Nephron progenitor cell (in vitro differentiated cells): ENCODE results near the gene LIPA.
A peak's percentile ranks its signal among the peaks of the same experiment; 100 is the strongest.
"Not testable (repeated sequence)": the region's sequence is repeated elsewhere in the genome, so short reads cannot be mapped to it uniquely, and the experiment has no call there.

Experiments used
- DNase-seq: peaks from one replicate; pipeline ENCODE4 v3.0.0; 2021
- H3K27ac Mint-ChIP-seq: 2 replicates; pipeline ENCODE4 v1.8.0; 2021; ENCODE audit warnings: mild to moderate bottlenecking, moderate library complexity, mixed read lengths
- H3K27me3 Mint-ChIP-seq: 2 replicates; pipeline ENCODE4 v1.8.0; 2021; ENCODE audit warnings: mild to moderate bottlenecking, low read depth, mixed read lengths; ENCODE audit not compliant: poor library complexity
- H3K36me3 Mint-ChIP-seq: 2 replicates; pipeline ENCODE4 v1.8.0; 2021; ENCODE audit warnings: low read depth, mixed read lengths
- H3K4me1 Mint-ChIP-seq: 2 replicates; pipeline ENCODE4 v1.8.0; 2021; ENCODE audit warnings: mixed read lengths
- H3K4me3 Mint-ChIP-seq: 2 replicates; pipeline ENCODE4 v1.8.0; 2021; ENCODE audit warnings: mild to moderate bottlenecking, moderate library complexity, mixed read lengths
- H3K9me3 Mint-ChIP-seq: 2 replicates; pipeline ENCODE4 v1.8.0; 2021; ENCODE audit warnings: mild to moderate bottlenecking, moderate library complexity, mixed read lengths
- TF ChIP-seq, protein P1 (sequence below): fragments of 200-600 bp; sonication (generic); IDR thresholded peaks from 2 replicates; pipeline ENCODE4 v1.5.0; 2021; ENCODE audit warnings: antibody characterized with exemption

Gene LIPA

DNA sequence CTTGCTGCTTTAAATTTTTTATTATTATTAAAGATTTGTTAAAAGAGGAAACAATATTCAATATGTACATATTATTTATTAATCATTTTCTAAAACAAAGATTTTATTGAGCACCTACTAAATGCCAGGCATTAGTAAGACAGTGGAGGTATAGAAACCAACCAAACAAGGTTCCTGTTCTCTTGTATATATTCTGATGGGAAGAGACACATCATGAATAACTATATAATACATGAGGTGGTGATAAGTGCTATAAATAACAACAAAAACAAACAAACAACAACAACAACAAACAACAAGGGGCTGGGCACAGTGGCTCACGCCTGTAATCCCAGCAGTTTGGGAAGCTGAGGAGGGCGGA is 630 bp upstream of the LIPA start:
- Mint-ChIP-seq H3K9me3 (peaks cover 34% of the 10 kb centered on the region), H3K4me1 (peaks cover 7% of the 10 kb centered on the region), H3K27me3 (peaks cover 17% of the 10 kb centered on the region), H3K4me3 (no peak overlapping the region), H3K27ac (no peak overlapping the region), H3K36me3 (peaks cover 8% of the 10 kb centered on the region)
- DNase-seq: no peak
- TF ChIP-seq, protein P1, sequence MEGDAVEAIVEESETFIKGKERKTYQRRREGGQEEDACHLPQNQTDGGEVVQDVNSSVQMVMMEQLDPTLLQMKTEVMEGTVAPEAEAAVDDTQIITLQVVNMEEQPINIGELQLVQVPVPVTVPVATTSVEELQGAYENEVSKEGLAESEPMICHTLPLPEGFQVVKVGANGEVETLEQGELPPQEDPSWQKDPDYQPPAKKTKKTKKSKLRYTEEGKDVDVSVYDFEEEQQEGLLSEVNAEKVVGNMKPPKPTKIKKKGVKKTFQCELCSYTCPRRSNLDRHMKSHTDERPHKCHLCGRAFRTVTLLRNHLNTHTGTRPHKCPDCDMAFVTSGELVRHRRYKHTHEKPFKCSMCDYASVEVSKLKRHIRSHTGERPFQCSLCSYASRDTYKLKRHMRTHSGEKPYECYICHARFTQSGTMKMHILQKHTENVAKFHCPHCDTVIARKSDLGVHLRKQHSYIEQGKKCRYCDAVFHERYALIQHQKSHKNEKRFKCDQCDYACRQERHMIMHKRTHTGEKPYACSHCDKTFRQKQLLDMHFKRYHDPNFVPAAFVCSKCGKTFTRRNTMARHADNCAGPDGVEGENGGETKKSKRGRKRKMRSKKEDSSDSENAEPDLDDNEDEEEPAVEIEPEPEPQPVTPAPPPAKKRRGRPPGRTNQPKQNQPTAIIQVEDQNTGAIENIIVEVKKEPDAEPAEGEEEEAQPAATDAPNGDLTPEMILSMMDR: no peak

DNA sequence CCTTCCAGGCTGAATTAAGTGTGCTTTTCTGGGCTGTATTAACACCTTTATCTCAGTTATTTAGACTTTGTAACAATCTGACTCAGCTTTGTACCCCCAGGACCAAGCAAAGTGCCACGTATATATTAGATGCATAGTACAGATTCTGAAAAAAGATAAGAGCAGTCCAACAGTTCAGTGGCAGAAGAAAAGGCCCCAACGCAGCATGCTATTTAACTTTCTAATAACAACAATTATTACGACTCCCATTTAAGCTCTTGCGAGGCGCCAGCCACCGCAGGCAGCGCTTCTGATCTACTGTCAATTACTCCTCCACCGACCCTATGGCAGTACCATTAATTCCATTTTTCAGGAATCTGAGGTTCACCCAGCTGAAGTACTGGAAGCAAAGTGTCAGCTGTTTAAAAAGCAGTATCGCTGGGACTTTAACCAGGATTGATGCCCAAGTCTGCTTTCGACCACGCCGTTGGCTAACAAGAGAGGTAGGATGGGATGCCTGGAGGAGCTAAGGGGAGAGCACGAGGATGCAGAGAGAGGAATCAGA is 638 bp downstream of the LIPA start:
- peaks cover 7% of the 10 kb centered on the region for H3K4me1 Mint-ChIP-seq
- H3K27ac Mint-ChIP-seq: no peak overlapping the region
- TF ChIP-seq, protein P1: no peak

DNA sequence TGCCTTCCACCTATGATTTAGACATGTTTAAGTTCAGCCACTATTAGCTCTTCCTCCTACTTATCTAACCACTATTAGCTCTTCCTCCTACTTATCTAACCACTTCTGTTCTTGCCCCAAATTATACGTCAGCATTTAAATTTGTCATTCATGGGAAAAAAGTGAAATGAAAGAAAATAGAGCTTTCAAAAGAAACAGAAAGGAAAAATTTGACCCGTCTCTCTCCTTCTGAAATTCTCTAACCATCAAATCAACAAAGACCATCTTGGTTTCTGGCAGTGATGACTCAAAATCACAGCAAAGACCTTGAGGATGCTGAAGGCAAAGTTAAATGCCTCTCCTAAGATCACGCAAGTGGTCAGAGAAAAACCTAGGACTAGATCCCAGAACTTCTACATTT is 2.6 kb downstream of the LIPA start:
- Mint-ChIP-seq H3K36me3 (peaks cover 4% of the 10 kb centered on the region), H3K27ac (no peak overlapping the region), H3K9me3 (peaks cover 24% of the 10 kb centered on the region), H3K4me1 (peaks cover 7% of the 10 kb centered on the region), H3K27me3 (peaks cover 13% of the 10 kb centered on the region), H3K4me3 (no peak overlapping the region)
- TF ChIP-seq, protein P1: no peak
- no peak for DNase-seq

More for the DNA sequence above, 638 bp downstream of the LIPA start:
- Mint-ChIP-seq H3K27me3 (peaks cover 17% of the 10 kb centered on the region), H3K9me3 (peaks cover 34% of the 10 kb centered on the region), H3K36me3 (peaks cover 8% of the 10 kb centered on the region), H3K4me3 (peak overlapping the region; percentile 85)
- DNase-seq: no peak

DNA sequence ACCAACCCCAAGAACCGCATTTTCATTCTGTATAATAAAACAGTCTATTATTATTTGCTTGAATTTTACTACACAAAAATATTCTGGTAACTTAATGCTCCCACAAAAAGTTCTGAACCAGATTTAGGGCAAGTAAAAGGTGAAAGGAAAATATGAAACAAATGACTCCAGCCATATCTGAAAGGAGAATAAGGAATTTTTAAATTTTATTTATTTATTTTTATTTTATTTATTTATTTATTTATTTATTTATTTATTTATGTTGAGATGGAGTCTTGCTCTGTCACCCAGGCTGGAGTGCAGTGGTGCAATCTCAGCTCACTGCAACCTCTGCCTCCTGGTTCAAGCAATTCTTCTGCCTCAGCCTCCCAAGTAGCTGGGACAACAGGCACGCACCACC is 4.0 kb downstream of the LIPA start:
- Mint-ChIP-seq H3K4me1 (peaks cover 11% of the 10 kb centered on the region), H3K27me3 (peaks cover 13% of the 10 kb centered on the region)
- not testable (repeated sequence) for H3K27ac Mint-ChIP-seq, DNase-seq, H3K36me3 Mint-ChIP-seq, H3K4me3 Mint-ChIP-seq, H3K9me3 Mint-ChIP-seq

DNA sequence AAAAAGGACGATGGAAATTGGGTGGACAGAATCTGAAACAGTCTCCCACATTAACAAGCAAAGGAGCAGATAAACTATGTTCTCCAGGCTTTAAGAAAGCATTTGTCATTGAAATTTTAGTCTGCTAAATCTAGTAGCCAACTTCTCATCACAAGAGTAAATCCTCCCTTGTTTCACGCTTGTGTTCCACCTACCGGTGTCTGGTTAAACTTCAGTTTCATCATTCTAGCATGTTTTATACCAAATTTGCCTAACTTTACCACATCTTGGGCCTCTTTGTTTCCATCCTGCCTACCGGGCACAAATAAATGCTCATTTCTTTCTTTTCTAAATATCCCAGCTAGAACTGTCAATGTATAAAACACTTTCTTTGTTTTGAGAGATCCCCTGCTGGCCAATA is 5.8 kb downstream of the LIPA start:
- H3K36me3 Mint-ChIP-seq: no peaks in the 10 kb centered on the region
- no peak for DNase-seq
- peaks cover 8% of the 10 kb centered on the region for H3K27me3 Mint-ChIP-seq
- TF ChIP-seq, protein P1: no peak
- H3K4me3 Mint-ChIP-seq: no peak overlapping the region
- H3K27ac Mint-ChIP-seq: no peak overlapping the region
- peaks cover 5% of the 10 kb centered on the region for H3K9me3 Mint-ChIP-seq
- peaks cover 16% of the 10 kb centered on the region for H3K4me1 Mint-ChIP-seq

DNA sequence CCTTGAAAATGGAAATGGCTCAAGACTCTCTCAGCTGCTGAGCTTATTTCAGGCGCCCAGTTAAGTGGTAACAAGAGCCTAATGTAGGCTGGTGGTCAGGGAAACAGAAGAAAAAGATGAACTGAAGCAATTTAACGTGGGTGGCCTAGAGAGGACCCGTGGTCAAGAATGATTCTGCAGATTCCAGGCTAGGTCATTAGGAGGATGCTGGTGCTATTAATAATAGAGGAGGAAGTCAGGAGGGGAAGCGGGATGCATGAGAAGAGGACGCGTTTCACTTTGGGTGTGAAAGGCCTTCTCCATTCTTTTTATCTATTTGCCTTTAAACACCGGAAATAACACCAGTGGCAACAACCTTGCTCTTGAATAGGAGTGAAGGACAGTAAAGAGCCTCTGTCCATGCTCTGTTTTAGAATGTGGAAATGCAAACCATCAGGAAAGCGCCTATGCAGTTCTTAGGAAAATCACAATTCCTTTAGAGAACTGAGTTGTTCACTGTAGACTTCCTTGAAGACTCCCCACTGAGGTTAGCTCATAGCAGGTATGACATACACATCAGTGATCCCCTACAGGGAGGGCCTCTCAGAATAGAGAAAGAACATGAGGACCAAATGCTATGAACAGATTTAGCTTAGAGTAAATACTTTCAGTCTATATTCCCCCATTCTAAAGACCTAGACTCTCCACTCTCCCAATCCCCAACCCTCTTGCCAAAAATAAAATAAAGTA is 8.6 kb downstream of the LIPA start:
- DNase-seq: no peak
- Mint-ChIP-seq H3K27ac (no peak overlapping the region), H3K4me3 (no peak overlapping the region), H3K36me3 (no peaks in the 10 kb centered on the region), H3K27me3 (no peaks in the 10 kb centered on the region), H3K9me3 (no peaks in the 10 kb centered on the region), H3K4me1 (peaks cover 21% of the 10 kb centered on the region)
- TF ChIP-seq, protein P1: no peak
